Measurements from ENCODE around the gene GALNT10. TPM values are rescaled to one million over a fixed set of nuclear protein-coding genes. Genes with fewer than 3 reads are reported as not detected.
A peak's percentile ranks its signal among the peaks of the same experiment; 100 is the strongest.

The GALNT10 gene
- total RNA-seq, 2 donors from 2014 or later: 32.2 to 44.1 TPM

- Mint-ChIP-seq H3K4me1 (ENCODE audit: low read depth in 2 of 2) (peaks cover 56 to 74% of the 10 kb centered on the region in 2 donors), H3K36me3 (no peaks in the 10 kb centered on the region), H3K4me3 (no peak overlapping the region), H3K9me3 (no peaks in the 10 kb centered on the region), H3K27me3 (no peaks in the 10 kb centered on the region), H3K27ac (peak overlapping the region; percentile 92 to 97)
- no peak for DNase-seq (ENCODE audit: low spot score)
- no peak for ATAC-seq
These were observed 28.3 kb downstream of the GALNT10 start for GRCh38 chr5:154218786-154219185.

DNA sequence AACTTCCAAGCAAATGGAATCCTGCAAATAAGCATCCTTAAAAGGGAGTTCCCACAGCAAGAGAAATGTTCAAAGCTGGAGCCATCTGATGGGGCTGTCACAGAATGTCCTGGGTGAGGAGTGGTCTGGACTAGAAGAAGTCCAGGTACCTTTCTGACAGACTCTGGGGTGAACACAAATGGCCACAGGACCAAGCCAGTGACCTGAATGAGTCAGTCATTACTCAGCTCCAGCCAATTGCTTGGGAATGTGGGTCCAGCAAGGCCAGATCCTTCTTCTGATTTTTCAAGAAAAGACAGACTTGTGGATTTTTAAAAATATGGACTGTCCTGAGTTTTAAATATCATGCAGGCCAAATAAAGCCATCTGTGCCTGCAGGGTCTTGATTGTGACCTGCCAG, 30.1 kb downstream of the GALNT10 start:
- DNase-seq (ENCODE audit: low spot score) (no peak), ATAC-seq (no peak)
- Mint-ChIP-seq H3K4me3 (no peak overlapping the region), H3K4me1 (ENCODE audit: low read depth in 2 of 2) (peaks cover 46 to 64% of the 10 kb centered on the region in 2 donors), H3K27me3 (no peaks in the 10 kb centered on the region), H3K36me3 (no peaks in the 10 kb centered on the region), H3K9me3 (peaks cover 1% of the 10 kb centered on the region), H3K27ac (peak overlapping the region; percentile 92 to 97)

DNA sequence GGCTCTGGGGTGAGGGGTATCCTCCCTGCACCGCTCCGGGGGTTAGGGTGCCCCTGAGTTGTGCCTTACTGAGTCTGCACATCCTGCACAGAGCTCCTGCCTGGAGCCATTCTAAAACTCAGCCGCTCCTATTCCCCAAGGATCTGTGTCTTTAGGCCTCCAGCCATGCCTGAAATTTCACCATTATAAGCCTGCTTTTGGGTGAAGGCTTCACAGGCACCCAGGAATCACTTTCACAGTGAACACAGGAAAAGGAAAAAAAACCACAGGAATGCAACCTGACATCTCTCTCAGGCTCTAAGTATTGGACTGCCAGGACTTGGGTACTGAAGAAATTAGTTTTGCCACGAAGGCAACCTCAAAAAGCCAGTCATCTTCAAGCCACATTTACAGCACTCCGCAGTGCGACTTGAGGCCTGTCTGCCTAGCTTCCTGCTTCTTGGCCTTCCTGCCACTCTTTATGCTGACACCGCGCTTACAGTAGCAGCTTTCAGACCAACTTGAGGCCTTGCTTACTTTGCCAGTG, 30.9 kb downstream of the GALNT10 start:
- Mint-ChIP-seq H3K9me3 (peaks cover 3% of the 10 kb centered on the region), H3K4me3 (peak overlapping the region; percentile 28), H3K4me1 (ENCODE audit: low read depth in 2 of 2) (peaks cover 44 to 60% of the 10 kb centered on the region in 2 donors), H3K36me3 (peaks cover 2% of the 10 kb centered on the region), H3K27ac (peak overlapping the region; percentile 92 to 97), H3K27me3 (no peaks in the 10 kb centered on the region)
- ATAC-seq: peak; percentile 93 to 95
- DNase-seq (ENCODE audit: low spot score): peak; percentile 81

DNA sequence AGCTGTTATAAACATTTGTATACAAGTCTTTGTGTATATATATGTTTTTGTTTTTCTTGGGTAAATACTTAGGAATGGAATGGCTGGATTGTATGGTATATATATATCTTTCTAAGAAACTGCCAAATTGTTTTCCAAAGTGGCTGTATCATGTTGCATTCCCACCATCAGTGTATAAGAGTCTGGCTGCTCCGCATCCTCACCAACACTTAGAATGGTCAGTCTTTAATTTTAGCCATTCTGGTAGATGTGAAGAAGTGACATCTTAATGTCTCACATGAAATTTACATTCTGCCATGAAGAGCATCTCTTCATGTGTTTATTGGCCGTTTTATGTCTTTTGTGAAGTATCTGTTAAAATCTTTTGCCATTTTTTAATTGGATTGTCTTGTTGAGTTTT, 31.9 kb downstream of the GALNT10 start:
- peak overlapping the region; percentile 92 to 97 for H3K27ac Mint-ChIP-seq
- no peak for DNase-seq (ENCODE audit: low spot score)

GRCh38 chr5:154223320-154223719, 32.8 kb downstream of the GALNT10 start:
- H3K36me3 Mint-ChIP-seq: peaks cover 20% of the 10 kb centered on the region
- H3K27ac Mint-ChIP-seq: peak overlapping the region; percentile 92 to 97
- peaks cover 3% of the 10 kb centered on the region for H3K9me3 Mint-ChIP-seq
- no peak overlapping the region for H3K4me3 Mint-ChIP-seq
- DNase-seq (ENCODE audit: low spot score) (no peak), ATAC-seq (no peak)
- H3K27me3 Mint-ChIP-seq: no peaks in the 10 kb centered on the region
- peaks cover 42 to 56% of the 10 kb centered on the region in 2 donors for H3K4me1 Mint-ChIP-seq (ENCODE audit: low read depth in 2 of 2)

More for the DNA sequence above, 31.9 kb downstream of the GALNT10 start:
- no peak overlapping the region for H3K4me3 Mint-ChIP-seq
- H3K36me3 Mint-ChIP-seq: peaks cover 12% of the 10 kb centered on the region
- H3K4me1 Mint-ChIP-seq (ENCODE audit: low read depth in 2 of 2): peaks cover 38 to 51% of the 10 kb centered on the region in 2 donors
- H3K27me3 Mint-ChIP-seq: no peaks in the 10 kb centered on the region
- H3K9me3 Mint-ChIP-seq: peaks cover 3% of the 10 kb centered on the region
- ATAC-seq: no peak

DNA sequence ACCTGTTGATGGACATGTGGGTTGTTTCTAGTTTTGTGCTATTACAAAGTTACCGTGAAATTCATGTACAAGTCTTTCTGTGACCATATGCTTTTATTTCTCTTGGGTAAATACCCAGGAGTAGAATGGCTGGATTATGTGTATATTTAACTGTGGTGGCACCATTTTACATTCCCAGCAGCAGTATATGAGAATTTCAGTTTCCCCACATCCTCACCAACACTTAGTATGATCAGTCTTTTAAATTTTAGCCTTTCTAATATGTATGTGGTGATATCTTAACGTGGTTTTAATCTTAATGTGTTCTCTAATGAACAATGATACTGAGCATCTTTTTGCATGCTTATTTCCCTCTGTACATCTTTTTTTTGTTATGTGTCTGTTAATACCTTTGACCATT, 36.6 kb downstream of the GALNT10 start:
- H3K36me3 Mint-ChIP-seq: peaks cover 24% of the 10 kb centered on the region
- H3K4me3 Mint-ChIP-seq: no peak overlapping the region
- peaks cover 3% of the 10 kb centered on the region for H3K9me3 Mint-ChIP-seq
- H3K27me3 Mint-ChIP-seq: no peaks in the 10 kb centered on the region
- H3K4me1 Mint-ChIP-seq (ENCODE audit: low read depth in 2 of 2): peaks cover 33 to 52% of the 10 kb centered on the region in 2 donors
- no peak for ATAC-seq
- H3K27ac Mint-ChIP-seq: no peak overlapping the region
- no peak for DNase-seq (ENCODE audit: low spot score)

DNA sequence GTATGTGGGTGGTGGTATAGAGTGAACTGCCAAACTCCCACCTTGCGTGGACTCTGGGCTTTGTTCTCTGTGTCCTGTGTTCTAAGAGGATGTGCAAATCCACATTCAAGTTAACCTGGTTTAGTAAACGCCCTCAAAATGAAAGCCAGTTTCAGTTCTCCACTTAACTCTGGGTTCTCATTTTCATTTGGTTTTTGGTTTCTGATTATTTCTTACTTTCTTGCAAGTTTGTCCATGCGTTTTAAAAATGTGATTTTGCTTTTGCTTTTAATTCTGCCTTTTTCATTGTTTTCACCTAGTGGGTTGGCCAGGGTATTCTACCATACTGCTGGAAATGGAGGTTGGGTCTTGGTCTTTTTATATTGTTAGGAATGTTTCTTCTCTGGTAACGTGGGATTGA, 38.2 kb downstream of the GALNT10 start:
- no peak for DNase-seq (ENCODE audit: low spot score)
- Mint-ChIP-seq H3K9me3 (peaks cover 3% of the 10 kb centered on the region), H3K27me3 (no peaks in the 10 kb centered on the region), H3K4me1 (ENCODE audit: low read depth in 2 of 2) (peaks cover 30 to 42% of the 10 kb centered on the region in 2 donors), H3K36me3 (peaks cover 24% of the 10 kb centered on the region), H3K4me3 (peak overlapping the region; percentile 38), H3K27ac (no peak overlapping the region)
- ATAC-seq: peak in 1 of 2 donors; percentile 41

- DNase-seq (ENCODE audit: low spot score) (no peak), ATAC-seq (no peak)
- Mint-ChIP-seq H3K4me3 (no peak overlapping the region), H3K9me3 (peaks cover 3% of the 10 kb centered on the region), H3K4me1 (ENCODE audit: low read depth in 2 of 2) (peaks cover 35 to 36% of the 10 kb centered on the region in 2 donors), H3K36me3 (peaks cover 24% of the 10 kb centered on the region), H3K27ac (no peak overlapping the region), H3K27me3 (no peaks in the 10 kb centered on the region)
These were observed 40.0 kb downstream of the GALNT10 start for GRCh38 chr5:154230526-154230925.

DNA sequence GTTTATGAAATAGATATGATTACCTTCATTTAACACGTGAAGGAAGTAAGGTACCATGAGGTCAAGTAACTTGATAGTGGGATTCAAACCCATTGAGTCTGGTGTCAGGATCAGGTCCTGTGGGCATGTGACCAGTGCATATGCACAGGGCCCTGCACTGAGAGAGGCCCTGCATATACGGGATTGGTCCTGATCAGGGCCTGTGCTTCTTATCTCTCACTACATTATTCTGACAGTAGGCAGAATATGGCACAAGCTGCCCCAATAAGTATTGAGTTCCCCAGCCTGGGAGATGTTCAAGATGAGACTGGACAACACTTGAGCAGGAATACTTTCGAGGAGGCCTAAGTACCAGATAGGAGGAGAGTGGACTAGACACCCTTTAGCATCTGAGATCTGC, 44.0 kb downstream of the GALNT10 start:
- Mint-ChIP-seq H3K27ac (no peak overlapping the region), H3K4me3 (no peak overlapping the region), H3K36me3 (no peaks in the 10 kb centered on the region), H3K4me1 (ENCODE audit: low read depth in 2 of 2) (peaks cover 46 to 49% of the 10 kb centered on the region in 2 donors), H3K27me3 (no peaks in the 10 kb centered on the region), H3K9me3 (no peaks in the 10 kb centered on the region)
- DNase-seq (ENCODE audit: low spot score) (no peak), ATAC-seq (no peak)

DNA sequence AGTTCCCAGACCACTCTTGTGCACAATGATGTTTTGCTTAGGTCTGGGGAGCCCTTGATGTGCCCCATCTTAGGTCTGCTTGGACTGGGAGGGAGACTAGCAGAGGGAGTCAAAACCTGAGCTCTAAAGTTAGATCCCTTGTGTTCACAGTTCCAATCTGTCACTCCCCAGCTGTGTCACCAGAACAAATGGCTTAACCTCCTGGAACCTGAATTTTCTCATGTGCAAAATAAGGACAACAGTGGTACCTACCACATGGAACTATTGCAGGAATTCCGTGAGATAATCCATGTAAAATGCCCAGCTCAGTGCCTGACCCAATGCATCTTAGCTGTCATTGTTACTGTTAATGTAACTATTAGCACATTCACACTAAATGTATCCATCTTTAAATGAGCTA, 45.5 kb downstream of the GALNT10 start:
- no peak overlapping the region for H3K4me3 Mint-ChIP-seq
- DNase-seq (ENCODE audit: low spot score) (no peak), ATAC-seq (no peak)
- no peaks in the 10 kb centered on the region for H3K36me3 Mint-ChIP-seq
- H3K27ac Mint-ChIP-seq: peak overlapping the region in 1 of 2 donors; percentile 85
- peaks cover 39 to 54% of the 10 kb centered on the region in 2 donors for H3K4me1 Mint-ChIP-seq (ENCODE audit: low read depth in 2 of 2)
- no peaks in the 10 kb centered on the region for H3K27me3 Mint-ChIP-seq
- no peaks in the 10 kb centered on the region for H3K9me3 Mint-ChIP-seq

DNA sequence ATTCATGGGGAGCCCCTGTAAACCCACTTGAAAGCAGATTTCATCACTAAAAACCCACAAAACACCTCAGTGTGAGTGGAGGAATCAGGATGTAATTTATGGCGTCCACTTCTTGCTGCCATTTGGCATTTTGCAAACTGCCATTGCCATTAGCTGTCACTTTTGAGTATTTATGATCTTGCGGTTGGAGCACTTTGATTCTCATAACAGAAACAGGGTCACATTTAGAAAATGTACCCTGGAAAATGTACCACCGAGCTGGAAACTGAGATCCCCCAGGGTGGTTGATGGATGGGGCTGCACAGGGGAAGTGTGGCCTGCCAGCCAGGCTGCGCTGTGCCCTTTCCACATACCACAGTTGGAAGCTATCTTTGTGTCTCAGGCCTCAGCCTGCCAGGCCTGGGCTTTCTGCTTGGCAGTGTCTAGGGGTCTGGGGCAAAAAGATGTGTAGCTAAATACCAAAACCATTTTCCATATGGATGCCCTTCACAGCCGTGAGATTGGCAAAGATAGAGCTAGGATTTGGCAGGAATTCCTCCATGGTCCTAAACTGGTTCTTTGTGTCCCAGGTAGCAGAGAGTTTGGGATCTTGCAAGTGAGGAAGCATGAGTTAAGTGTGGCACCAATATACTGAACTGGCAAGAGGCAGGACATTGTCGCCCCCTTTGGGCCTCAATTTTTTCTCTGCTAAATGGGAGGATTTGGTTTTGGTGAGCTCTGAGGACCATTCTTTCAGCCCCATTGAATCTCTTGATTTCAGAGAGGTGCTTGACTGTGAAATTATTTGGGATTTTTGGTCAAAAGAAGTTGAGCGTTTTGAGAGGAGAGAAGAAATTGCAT, 46.2 kb downstream of the GALNT10 start:
- Mint-ChIP-seq H3K9me3 (no peaks in the 10 kb centered on the region), H3K27ac (peak overlapping the region in 1 of 2 donors; percentile 85), H3K4me1 (ENCODE audit: low read depth in 2 of 2) (peaks cover 37 to 51% of the 10 kb centered on the region in 2 donors), H3K4me3 (no peak overlapping the region), H3K27me3 (no peaks in the 10 kb centered on the region), H3K36me3 (no peaks in the 10 kb centered on the region)
- ATAC-seq: peak in 1 of 2 donors; percentile 31
- no peak for DNase-seq (ENCODE audit: low spot score)

DNA sequence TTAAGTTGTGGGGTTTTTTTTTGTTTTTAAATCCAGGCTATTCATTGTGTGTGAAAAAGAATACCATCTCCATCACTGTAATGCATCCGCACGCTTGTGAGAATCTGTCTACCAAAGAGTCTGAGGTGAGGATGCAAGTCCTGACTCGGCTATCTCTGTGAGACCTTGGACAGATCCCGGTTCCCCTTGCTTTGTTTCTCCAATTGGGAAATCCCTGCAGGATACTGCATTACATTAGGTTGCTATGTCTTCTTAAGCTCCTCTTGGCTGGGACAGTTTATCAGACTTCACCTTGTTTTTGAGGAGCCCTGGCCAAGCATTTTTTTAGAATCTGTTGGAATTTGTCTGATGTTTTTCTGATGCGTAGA, 46.8 kb downstream of the GALNT10 start:
- Mint-ChIP-seq H3K9me3 (no peaks in the 10 kb centered on the region), H3K4me1 (ENCODE audit: low read depth in 2 of 2) (peaks cover 34 to 50% of the 10 kb centered on the region in 2 donors), H3K27ac (peak overlapping the region in 1 of 2 donors; percentile 85), H3K36me3 (no peaks in the 10 kb centered on the region), H3K27me3 (no peaks in the 10 kb centered on the region), H3K4me3 (no peak overlapping the region)
- no peak for DNase-seq (ENCODE audit: low spot score)
- ATAC-seq: no peak

DNA sequence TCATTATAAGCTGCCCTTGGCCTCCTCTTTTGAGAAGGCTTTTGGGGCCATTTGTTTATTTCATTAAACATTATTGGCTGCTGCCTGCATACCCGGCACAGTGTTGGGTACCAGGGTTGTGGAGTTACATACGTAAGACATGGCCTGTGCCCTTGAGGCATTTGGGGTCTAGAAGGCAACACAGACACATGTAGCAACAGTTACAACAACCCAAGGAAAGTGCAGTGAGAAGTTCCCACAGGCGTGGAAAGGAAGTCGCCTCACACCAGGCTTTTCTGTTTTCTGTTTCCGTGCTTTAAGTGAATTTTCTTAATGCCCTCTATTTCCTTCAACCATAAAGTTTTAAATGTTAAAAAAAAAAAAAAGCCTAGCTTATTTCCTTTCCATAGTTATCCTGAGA, 47.4 kb downstream of the GALNT10 start:
- Mint-ChIP-seq H3K36me3 (no peaks in the 10 kb centered on the region), H3K27ac (peak overlapping the region in 1 of 2 donors; percentile 85), H3K4me3 (no peak overlapping the region), H3K27me3 (no peaks in the 10 kb centered on the region), H3K4me1 (ENCODE audit: low read depth in 2 of 2) (peaks cover 37 to 53% of the 10 kb centered on the region in 2 donors), H3K9me3 (no peaks in the 10 kb centered on the region)
- DNase-seq (ENCODE audit: low spot score) (no peak), ATAC-seq (no peak)

GRCh38 chr5:154238776-154239481, 48.4 kb downstream of the GALNT10 start:
- Mint-ChIP-seq H3K27ac (peak overlapping the region in 1 of 2 donors; percentile 85), H3K27me3 (no peaks in the 10 kb centered on the region), H3K4me1 (ENCODE audit: low read depth in 2 of 2) (peaks cover 47 to 49% of the 10 kb centered on the region in 2 donors), H3K4me3 (no peak overlapping the region), H3K9me3 (no peaks in the 10 kb centered on the region), H3K36me3 (no peaks in the 10 kb centered on the region)
- DNase-seq (ENCODE audit: low spot score) (no peak), ATAC-seq (no peak)
